ENCODE data around the gene ACSF2.
A peak's percentile ranks its signal among the peaks of the same experiment; 100 is the strongest.
"Not testable (repeated sequence)": the region's sequence is repeated elsewhere in the genome, so short reads cannot be mapped to it uniquely, and the experiment has no call there.

ACSF2 gene

DNA sequence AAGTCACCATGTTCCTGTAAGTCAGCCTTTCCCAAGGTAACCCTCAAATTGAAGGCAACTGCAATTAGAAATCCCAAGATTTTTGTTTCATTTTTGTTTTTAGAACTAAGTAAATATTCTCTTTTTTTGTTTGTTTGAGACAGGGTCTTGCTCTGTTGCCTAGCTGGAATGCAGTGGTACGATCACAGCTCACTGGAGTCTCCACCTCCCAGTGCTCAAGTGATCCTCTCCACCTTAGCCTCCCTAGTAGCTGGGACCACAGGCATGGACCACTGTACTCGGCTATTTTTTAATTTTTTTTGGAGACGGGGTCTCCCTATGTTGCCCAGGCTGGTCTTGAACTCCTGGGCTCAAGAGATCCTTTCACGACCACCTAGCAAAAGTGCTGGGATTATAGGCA, 18.1 kb upstream of the ACSF2 start:
- DNase-seq (ENCODE audit: low spot score): no peak

DNA sequence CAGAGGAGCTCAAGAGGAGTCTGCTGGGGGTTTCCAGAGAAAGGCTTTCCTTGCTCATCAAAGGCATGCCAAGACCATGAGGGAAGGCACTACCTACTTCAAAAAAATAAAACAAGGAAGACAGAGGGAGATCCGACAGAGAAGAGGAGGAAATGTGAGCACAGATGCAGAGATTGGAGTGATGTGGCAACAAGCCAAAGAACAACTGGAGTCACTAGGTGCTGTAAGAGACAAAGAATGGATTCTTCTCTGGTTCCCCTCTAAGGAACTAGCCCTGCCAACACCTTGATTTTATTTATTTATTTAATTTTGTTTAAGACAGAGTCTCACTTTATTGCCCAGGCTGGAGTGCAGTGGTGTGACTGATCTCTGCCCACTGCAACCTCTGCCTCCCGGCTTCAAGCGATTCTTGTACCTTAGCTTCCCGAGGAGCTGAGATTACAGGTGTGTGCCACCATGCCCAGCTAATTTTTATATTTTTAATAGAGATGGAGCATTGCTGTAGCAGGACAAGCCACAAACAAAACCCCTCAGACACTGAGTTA, 13.8 kb upstream of the ACSF2 start:
- DNase-seq (ENCODE audit: low spot score): no peak

DNA sequence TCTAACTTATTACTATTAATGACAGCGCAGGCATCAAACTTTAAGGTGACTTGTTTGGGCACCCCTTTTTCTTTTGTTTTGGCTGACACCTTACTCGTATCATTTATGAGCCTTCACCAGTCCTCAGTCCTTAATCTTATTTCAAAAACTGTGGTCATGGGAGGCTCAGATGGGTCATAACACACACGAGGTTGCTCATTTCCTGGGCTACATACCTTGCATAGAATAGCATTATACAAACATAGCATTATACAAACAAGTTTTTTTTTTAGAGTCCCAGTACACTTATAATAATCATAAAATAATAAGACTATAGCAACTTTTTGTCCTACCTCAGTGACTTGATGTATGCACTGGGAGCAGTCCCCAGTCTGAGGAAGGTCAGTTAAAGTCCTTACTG, 11.2 kb upstream of the ACSF2 start:
- DNase-seq (ENCODE audit: low spot score): no peak

DNA sequence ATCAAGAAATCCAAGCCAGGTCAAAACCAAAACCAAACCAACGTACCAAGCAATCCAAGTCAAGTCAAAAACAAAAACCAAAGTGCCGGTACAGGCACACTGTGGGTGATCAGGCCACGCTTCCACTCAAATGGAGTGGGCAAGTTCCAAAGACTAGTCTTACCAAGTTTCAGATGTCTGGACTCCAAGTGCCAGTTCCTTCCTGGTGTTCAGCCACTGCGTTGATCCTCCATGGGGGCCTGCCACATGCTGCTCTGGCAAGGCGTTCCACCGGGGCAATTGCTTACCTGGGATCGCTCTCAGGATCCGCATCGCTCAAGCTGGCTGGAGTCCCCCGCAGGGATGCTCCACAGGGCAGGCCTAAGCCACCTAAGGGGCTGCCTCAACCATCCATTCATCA, 6.4 kb upstream of the ACSF2 start:
- DNase-seq (ENCODE audit: low spot score): not testable (repeated sequence)

DNA sequence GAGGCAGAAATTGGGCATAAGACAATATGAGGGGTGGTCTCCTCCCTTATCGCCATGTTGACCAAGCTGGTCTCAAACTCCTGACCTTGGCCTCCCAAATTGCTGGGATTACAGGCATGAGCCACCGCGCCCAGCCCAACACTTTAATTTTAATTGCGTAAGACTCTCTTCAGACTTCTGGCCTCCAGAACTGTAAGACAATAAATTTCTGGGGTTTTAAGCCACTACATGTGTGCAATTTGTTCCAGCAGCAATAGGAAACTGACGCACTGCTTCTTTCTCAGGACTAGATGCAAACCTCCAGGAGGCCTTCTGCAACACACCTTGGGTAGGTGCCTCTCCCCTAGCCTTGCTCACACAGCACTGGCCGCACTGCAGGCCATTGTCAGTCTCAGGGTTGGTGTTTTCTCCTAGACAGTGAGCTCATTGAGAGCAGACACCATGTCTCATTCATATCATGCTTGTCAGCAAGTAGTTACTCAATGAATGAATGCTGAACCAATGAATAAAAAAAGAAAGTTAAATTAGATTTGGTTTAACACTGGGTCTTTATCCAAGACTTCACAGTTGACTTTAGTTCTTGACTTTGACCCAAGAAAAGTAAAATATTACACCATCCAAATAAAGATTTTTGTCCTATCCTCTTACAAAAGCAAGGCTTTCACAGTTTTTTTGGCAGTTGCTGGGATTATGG, 5.5 kb upstream of the ACSF2 start:
- peak; percentile 33 for DNase-seq (ENCODE audit: low spot score)

DNA sequence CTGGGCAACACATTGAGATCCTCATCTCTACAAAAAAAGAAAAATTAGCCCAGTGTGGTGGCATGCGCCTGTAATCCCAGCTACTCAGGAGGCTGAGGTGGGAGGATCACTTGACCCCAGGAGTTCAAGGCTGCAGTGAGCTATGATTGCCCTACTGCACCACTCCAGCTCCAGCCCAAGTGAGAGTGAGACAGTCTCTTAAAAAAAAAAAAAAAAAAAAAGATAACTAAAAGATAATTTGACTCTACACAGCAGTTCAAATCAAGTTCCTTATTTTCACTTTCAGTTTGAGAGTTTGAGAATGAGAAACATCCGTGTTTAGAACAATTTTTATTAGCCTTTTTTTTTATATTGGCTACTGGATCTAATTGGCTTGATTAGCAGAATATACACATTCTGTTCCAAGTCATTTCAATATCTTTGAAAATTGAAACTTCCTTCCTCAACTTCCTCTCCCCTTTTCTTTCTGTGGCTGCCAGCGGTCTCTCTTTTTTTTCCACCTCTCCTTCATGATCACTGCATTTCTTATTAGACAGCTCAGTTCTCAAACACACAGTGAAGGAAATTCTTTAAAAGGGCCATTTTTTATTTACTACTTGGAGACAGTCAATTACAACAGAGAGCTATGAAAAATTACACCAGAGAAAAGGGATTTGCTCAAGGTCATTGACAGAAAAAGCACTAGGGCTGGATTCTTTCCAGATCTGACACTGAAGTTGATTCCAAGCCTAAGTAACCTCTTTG, 4.5 kb upstream of the ACSF2 start:
- no peak for DNase-seq (ENCODE audit: low spot score)

DNA sequence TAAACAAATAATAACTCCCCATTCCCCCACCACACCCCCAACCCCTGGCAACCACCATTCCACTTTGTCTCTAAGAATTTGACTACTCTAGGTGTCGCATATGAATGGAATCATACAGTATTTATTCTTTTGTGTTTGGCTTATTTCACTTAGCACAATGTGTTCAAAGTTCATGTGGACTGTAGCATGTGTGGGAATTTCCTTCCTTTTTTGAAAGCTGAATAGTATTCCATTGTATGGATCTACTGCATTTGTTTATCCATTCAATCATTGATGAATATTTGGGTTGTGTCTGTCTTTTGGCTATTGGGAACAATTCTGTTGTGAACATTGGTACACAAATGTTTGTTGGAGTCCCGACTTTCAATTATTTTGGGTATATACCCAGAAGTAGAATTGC, 3.3 kb upstream of the ACSF2 start:
- no peak for DNase-seq (ENCODE audit: low spot score)

DNA sequence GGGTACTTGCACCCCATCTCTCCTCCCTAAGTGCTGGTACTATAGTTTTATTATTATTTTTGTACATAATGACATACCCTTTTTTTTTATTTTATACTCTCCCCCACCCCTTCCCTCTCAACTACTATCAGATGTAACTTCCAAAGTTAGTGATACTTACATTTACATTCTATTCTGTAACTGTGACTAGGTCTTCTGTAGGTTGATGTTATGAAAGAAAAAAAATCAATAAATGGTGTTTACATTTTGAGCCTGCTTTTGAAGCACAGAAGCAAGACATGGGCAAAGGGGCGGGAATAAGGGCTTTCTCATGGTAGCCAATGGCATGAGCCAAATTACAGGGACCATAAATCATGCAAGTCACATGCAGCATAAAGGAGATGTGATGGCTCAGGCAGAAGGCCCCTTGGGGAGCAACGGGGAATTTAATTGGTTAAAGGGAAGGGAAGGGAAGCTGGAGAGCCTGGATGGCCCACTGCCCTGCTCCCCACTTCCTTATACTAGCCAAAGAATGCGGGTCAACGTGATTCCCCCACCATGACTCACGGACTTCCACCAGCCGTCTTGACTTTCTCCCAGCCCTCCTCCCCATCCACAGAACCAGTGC, 2.4 kb upstream of the ACSF2 start:
- peak; percentile 89 for DNase-seq (ENCODE audit: low spot score)

DNA sequence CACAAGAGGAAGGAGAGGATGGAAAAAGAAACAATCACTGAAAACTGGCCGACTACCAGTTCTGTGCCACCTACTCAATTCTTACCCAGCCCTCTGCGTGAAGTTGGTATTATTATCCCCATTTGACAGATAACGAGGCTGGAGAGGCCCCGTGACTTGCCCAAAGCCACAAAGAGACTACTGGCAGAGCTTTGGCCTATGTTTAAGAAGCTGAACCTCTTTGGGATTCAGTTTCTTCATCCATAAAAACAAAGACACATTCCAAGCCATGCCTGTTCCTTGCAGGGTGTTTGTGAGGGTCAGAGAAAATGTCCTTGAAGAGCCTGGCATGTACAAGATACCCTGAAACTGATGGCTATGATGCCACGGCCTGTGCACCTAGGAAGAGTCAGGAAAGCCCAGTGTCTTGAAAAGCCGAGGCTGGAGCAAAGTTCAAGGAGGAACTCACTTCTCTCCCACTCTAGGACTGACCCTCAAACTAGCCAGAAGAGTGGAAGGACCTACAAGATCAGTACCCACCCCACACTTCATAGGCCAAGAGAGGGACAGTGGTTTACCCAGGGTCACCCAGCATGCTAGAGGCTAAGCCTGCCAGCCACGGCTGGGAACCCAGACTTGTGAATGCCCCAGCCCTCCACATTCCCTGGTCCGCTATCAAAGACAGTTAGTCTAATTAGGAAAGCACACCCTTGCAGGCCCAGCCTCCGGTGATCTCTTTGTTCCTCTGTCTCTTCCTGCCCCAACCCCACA, 1.6 kb upstream of the ACSF2 start:
- DNase-seq (ENCODE audit: low spot score): no peak

DNA sequence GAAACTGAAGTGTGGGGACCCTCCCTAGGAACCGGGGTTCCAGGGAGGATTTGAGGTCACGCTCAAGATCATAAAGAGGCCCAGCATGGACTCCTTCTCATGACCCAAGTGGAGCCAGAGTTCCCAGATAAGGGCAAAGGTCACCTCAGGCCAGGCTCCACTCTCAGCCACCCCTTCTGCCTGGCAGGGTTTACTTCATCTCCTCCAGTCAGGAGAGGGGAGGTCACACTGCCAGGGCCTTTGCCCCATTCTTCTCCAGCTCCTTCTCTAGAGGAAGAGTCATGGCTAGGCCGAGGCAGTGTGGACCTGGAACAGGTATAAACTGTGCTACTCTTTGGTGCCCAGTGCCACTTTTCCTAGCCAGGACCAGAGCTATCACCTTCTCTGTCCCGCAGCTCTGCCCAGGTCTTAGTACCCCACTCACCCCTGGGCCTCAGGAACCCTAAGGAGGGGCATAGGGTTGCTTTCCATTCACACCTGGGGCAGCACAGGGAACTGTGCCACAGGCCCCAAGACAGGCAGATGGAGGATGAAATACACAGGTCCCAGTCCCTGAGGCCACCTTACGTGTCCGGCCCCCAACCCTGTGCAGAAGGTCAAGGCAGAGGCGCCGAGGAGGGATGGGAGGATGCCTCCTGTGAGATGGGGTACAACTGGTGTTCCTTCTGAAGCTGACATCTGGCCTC, 879 bp upstream of the ACSF2 start:
- DNase-seq (ENCODE audit: low spot score): no peak

DNA sequence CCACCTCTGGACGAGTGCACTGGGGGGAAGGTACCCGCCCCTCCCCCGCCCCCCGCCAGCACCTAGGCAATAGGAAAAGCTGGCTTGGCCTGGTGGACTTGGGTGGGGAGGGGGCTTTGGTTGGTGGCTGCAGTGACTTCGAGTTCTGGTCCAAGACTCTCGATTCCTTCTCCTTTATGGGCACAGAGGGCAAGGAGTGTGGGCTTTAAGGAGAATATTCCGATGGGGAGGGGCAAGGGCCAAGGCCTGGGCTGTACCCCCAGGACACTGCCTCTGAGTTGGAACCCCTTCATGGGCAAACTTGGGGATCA, 409 bp downstream of the ACSF2 start:
- DNase-seq (ENCODE audit: low spot score): no peak

DNA sequence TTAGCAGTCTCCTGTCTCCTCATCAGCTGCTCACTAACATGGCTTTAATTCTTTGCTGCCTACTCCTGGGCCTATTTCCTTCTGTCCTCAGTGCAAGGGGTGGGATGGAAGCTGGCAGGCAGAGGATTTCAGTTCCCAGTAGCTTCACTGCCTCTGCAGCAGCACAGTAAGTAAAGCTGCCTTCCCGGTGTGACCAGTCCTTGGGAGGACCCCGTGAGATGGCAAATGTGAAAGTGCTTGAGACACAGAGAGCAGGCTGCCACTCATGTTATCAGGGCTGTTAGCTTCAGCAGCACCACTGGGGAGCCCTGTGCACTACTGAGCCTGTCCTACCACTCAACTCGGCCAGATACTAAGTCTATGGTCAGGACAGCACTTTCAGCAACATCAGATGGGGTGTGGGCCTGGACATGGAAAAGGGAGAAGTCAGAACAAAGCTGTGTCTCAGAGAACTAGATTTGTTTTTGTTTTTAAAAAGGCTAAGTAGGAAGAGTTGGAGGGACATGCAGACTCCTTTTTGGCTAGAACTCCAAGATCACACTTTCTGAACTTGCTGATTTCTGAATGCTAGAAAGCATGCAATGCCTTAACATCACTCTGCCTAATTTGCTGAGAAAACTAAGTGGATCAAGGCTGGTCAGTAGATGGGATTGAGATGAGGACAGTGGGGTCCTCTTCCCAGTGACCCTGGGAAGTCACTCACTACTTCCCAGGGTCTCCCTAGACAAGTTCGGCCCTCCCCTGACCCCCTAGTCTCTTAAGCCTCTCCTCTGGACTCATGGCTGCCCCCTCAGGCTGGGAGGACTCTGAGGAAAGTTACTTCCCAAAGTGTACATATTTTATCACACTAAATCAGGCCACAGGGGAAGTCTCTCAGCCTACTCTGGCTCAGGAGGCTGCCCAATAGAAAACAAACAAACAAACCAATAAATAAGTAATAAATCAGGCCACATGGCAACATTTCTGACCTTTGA, 1.1 kb downstream of the ACSF2 start:
- peak; percentile 59 for DNase-seq (ENCODE audit: low spot score)

DNA sequence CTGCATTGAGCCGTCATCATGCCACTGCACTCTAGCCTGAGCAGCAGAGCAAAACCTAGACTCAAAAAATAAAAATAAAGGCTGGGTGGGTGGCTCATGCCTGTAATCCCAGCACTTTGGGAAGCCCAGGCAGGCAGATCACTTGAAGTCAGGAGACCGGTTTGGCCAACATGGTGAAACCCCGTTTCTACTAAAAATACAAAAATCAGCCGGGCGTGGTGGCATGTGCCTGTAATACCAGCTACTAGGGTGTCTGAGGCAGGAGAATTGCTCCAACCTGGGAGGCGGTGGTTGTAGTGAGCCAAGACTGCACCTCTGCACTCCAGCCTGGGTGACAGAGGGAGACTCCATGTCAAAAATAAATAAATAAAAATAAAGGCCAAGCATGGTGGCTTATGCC, 2.1 kb downstream of the ACSF2 start:
- DNase-seq (ENCODE audit: low spot score): not testable (repeated sequence)

DNA sequence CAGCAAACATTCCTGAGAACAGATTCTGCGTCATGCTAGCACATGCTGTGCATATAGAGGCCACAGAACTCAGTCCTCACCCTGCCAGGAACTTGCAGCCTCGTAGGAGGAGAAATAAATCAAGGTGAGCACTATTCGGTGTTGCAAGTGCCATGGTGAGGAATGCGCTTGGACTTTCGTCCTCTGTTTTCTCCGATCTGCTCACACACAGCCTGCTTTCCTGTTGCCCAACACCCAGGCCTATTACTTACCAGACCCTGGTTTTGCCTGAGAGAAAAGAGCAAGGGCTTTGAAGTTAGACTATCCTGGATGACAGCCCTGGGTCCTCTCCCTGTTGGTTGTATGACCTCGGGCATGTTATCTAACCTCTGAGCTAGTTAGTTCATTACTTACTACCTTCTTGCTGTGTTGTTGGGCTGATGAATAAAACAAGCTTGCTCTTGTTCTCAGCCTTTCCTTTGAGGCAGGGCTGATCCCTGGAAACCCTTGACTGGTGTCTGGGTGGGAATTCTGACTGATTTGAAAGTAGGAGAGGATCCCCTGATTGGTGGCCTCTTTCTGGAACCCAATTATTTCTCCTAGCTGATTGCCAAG, 2.9 kb downstream of the ACSF2 start:
- DNase-seq (ENCODE audit: low spot score): no peak

DNA sequence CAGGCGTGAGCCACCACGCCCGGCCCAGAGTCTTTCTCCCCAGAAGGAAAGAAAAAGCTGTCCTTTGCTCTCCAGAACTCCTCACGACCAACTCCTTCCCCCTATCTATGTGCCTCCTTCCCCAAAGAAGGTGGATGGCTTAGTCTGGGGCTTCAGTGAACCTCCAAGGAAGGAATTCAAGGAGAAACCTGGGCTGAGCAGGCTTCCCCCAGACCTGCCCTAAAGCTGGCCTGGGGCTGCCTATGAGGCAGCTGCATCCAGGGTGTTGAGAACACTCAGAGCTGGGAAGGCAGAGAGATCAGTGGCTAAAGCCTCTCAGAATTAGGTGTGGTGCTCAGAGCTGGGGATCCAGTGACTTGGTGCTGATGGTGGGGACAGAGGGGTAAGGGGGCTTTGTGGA, 3.8 kb downstream of the ACSF2 start:
- DNase-seq (ENCODE audit: low spot score): no peak

DNA sequence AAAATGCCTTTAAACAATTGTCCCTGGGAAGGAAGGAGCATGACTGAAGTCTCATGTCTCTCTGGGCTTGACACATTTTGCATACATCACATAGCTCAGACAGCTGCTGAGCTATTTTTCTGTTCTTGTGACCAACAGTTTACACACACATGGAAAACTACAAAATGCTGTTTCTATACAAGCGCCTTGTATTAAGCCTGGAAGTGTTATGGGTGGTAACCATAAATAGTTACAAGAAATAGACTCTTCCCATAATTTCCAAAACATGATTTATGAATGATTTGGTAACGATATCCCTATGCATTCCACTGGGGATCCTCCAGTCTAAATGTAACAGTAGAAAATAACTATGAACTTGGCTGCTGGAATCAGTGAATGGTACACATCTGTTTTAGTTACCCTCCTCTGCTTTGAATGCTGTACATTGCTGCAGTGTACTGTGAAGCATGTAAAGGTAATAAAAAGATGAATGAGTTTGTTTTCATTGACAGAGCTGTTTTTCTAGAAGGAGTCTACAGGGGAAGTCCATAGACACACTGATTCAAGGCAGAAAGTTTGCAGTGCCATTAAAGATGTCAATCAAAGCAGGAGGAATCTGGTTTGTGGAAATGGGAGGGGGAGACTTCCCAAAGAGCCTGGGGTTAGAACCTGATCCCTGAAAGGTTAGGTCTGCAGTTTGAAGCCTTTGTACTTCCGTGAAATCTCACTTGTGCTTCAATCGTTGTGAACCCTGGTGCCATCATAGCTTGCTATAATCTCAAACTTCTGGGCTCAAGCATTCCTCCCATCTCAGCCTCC, 5.0 kb downstream of the ACSF2 start:
- DNase-seq (ENCODE audit: low spot score): no peak

DNA sequence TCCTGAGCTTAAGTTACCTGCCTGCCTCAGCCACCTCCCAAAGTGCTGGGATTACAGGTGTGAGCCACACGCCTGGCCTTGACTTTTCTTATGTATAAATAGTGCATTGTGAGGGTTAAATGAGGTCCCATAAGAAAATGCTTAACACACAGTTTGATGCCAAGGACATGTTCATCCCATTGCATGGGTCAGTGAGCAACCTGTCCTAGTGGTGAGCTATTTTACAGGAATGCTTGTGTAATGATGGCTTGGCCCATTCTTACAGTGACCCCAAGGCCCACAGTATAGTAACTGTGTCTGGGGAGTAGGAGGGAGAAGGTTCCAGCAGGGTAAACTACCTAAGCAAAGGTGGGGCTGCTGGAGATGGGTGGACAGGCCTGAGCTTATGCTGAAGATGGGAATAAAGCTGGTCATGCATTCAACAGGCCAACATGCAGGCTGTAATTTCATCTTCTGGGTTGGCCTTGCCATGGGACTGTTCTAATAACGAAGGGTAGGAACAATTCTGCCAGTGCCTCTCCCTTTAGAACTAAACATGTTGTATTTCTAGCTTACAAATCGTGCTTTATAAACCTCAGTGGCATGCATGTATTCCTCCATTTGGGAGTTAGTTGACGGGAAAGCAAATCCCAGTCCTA, 6.2 kb downstream of the ACSF2 start:
- DNase-seq (ENCODE audit: low spot score): no peak

DNA sequence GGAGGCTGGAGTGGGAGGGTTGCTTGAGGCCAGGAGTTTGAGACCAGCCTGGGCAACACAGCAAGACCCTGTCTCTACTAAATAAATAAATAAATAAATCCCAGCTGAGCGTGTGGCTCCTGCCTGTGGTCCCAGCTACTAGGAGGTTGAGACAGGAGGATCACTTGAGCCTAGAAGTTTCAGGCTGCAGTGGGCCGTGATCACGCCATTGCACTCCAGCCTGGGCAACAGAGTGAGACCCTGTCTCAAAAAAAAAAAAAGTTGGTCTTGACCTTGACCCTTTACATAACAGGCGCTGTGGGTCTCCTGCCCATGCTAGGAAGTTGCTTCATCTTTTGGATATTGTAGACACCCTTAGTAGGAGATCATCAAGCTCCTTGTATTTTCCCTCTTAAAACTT, 11.4 kb downstream of the ACSF2 start:
- no peak for DNase-seq (ENCODE audit: low spot score)

DNA sequence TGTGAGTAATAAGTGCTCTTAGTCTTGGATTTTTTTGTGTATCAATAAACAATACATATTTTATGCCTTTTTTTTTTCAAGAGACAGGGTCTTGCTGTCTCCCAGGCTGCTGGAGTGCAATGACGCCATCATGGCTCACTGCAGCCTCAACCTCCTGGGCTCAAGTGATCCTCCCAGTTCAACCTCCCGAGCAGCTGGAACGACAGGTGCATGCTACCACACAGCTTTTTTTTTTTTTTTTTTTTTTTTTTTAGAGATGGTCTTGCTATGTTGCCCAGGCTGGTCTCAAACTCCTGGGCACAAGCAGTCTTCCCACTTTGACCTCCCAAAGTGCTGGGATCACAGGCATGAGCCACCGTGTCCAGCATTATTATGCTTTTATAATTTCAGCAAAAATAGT, 13.0 kb downstream of the ACSF2 start:
- DNase-seq (ENCODE audit: low spot score): no peak

Measured in GM03348 (cell line).